ENCODE results near the gene RCOR2.

DNA sequence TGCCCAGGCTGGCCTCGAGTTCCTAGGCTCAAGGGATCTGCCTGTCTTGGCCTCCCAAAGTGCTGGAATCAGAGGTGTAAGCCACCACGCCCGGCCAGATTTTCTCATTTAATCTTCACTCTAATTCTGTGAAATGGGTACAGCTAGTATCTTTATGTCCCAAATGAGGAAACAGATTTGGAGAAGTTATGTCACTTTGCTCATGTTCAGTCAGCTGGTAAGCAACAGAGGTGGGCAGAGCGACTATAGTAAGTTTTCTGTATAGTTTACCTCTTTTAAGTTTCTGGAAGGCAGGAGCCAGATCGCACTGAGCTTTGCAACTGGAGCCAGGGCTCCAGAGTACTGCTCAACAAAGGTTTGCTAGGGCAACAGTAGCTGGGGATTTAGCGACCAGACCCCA is 33.2 kb downstream of the RCOR2 start:
- no peak for TF ChIP-seq GATA2 (IDR thresholded peaks at IDR 0.05; ENCODE audit: low read depth, low read length)
- no peak for TF ChIP-seq GATA3 (IDR thresholded peaks at IDR 0.05; ENCODE audit: low read depth, low read length)

All from SH-SY5Y (cell line).